H9 (cell line): ENCODE results near the gene FGR. TPM values are rescaled to one million over a fixed set of nuclear protein-coding genes. Genes with fewer than 3 reads are reported as not detected.

Experiments used
- DNase-seq: peaks from one replicate; pipeline ENCODE4 v3.0.0-alpha.2; 2017
- H2AFZ ChIP-seq: one replicate; pipeline ENCODE4 v1.6.1; 2013; ENCODE audit warnings: mild to moderate bottlenecking, low read length, control low read depth, moderate library complexity
- H2AK5ac ChIP-seq: 2 replicates; pipeline ENCODE4 v1.6.1; 2013; ENCODE audit warnings: low read length, control low read depth, mixed read lengths; ENCODE audit not compliant: insufficient read length
- H2BK120ac ChIP-seq: one replicate; pipeline ENCODE4 v1.6.1; 2013; ENCODE audit warnings: low read depth, mild to moderate bottlenecking, low read length, control low read depth, inconsistent platforms; ENCODE audit not compliant: poor library complexity, severe bottlenecking
- H2BK12ac ChIP-seq: 2 replicates; pipeline ENCODE4 v1.6.1; 2013; ENCODE audit warnings: low read length, control low read depth, mixed read lengths, low read depth; ENCODE audit not compliant: insufficient read length
- H2BK15ac ChIP-seq: 2 replicates; pipeline ENCODE4 v1.6.1; 2013; ENCODE audit warnings: low read depth, low read length, control low read depth
- H2BK20ac ChIP-seq: one replicate; pipeline ENCODE4 v1.6.1; 2013; ENCODE audit warnings: low read depth, mild to moderate bottlenecking, low read length, control low read depth, inconsistent platforms; ENCODE audit not compliant: poor library complexity, severe bottlenecking
- H2BK5ac ChIP-seq: 2 replicates; pipeline ENCODE4 v1.6.1; 2013; ENCODE audit warnings: low read length, control low read depth, mixed read lengths; ENCODE audit not compliant: insufficient read length
- H3K14ac ChIP-seq: 2 replicates; pipeline ENCODE4 v1.6.1; 2013; ENCODE audit warnings: low read length, control low read depth; ENCODE audit not compliant: insufficient read depth
- H3K18ac ChIP-seq: 2 replicates; pipeline ENCODE4 v1.6.1; 2013; ENCODE audit warnings: low read depth, mild to moderate bottlenecking, mixed read lengths, low read length, control low read depth; ENCODE audit not compliant: insufficient read length
- H3K23ac ChIP-seq: 2 replicates; pipeline ENCODE4 v1.6.1; 2013; ENCODE audit warnings: low read length, control low read depth, mixed read lengths, low read depth; ENCODE audit not compliant: insufficient read length
- H3K23me2 ChIP-seq: 2 replicates; pipeline ENCODE4 v1.6.1; 2013; ENCODE audit warnings: low read depth, mild to moderate bottlenecking, mixed read lengths, low read length, control low read depth; ENCODE audit not compliant: insufficient read length, poor library complexity, severe bottlenecking
- H3K27ac ChIP-seq: 2 replicates; pipeline ENCODE4 v1.5.1; 2013; ENCODE audit warnings: low read length, control low read depth, mixed read lengths, low read depth; ENCODE audit not compliant: insufficient read length
- H3K27me3 ChIP-seq: 2 replicates; pipeline ENCODE4 v1.6.1; 2013; ENCODE audit warnings: low read length, control low read depth, inconsistent platforms; ENCODE audit not compliant: insufficient read depth
- H3K4ac ChIP-seq: 2 replicates; pipeline ENCODE4 v1.6.1; 2013; ENCODE audit warnings: low read depth, mild to moderate bottlenecking, control low read depth, inconsistent platforms, low read length, moderate library complexity
- H3K4me1 ChIP-seq: 2 replicates; pipeline ENCODE4 v1.6.1; 2013; ENCODE audit warnings: low read length, control low read depth, inconsistent platforms; ENCODE audit not compliant: insufficient read depth
- H3K4me2 ChIP-seq: 2 replicates; pipeline ENCODE4 v1.6.1; 2013; ENCODE audit warnings: low read length, control low read depth, mixed read lengths; ENCODE audit not compliant: insufficient read length, insufficient read depth
- H3K56ac ChIP-seq: 2 replicates; pipeline ENCODE4 v1.6.1; 2013; ENCODE audit warnings: low read depth, mild to moderate bottlenecking, mixed read lengths, low read length, control low read depth; ENCODE audit not compliant: insufficient read length
- H3K79me1 ChIP-seq: 2 replicates; pipeline ENCODE4 v1.6.1; 2013; ENCODE audit warnings: low read depth, mild to moderate bottlenecking, moderate library complexity, low read length, control low read depth, inconsistent platforms; ENCODE audit not compliant: insufficient read depth, poor library complexity, severe bottlenecking
- H3K79me2 ChIP-seq: 2 replicates; pipeline ENCODE4 v1.6.1; 2013; ENCODE audit warnings: low read length, control low read depth, inconsistent platforms; ENCODE audit not compliant: insufficient read depth
- H3K9ac ChIP-seq: 2 replicates; pipeline ENCODE4 v1.6.1; 2013; ENCODE audit warnings: low read length, control low read depth, mixed read lengths; ENCODE audit not compliant: insufficient read length; ENCODE audit errors: extremely low read depth
- H3K9me3 ChIP-seq: one replicate; pipeline ENCODE4 v1.6.1; 2013; ENCODE audit warnings: low read depth, low read length, inconsistent platforms; ENCODE audit not compliant: control insufficient read depth
- H3T11ph ChIP-seq: one replicate; pipeline ENCODE4 v1.6.1; 2013; ENCODE audit warnings: mild to moderate bottlenecking, low read length, control low read depth, inconsistent platforms
- H4K20me1 ChIP-seq: one replicate; pipeline ENCODE4 v1.6.1; 2013; ENCODE audit not compliant: control insufficient read depth, insufficient read length, insufficient read depth
- H4K5ac ChIP-seq: 2 replicates; pipeline ENCODE4 v1.6.1; 2013; ENCODE audit warnings: low read depth, mild to moderate bottlenecking, mixed read lengths, low read length, control low read depth; ENCODE audit not compliant: insufficient read length
- H4K8ac ChIP-seq: replicated peaks from 2 replicates; pipeline ENCODE4 v1.6.1; 2013; ENCODE audit warnings: low read length, control low read depth, mixed read lengths, low read depth; ENCODE audit not compliant: insufficient read length
- H4K91ac ChIP-seq: 2 replicates; pipeline ENCODE4 v1.6.1; 2013; ENCODE audit warnings: low read depth, mild to moderate bottlenecking, moderate library complexity, mixed read lengths, low read length, control low read depth; ENCODE audit not compliant: insufficient read length
- H3K27ac Mint-ChIP-seq, 3 experiments: 2 replicates in 2 of 3; 3 replicates in 1 of 3; pipeline ENCODE4 v1.8.0; 2020 to 2021; ENCODE audit warnings: mixed read lengths in 3 of 3, mild to moderate bottlenecking in 1 of 3, moderate library complexity in 1 of 3
- H3K27me3 Mint-ChIP-seq: 2 replicates; pipeline ENCODE4 v1.8.0; 2021; ENCODE audit warnings: low read depth, mild to moderate bottlenecking, moderate library complexity, mixed read lengths
- H3K36me3 Mint-ChIP-seq, 3 experiments: 2 replicates in 2 of 3; 3 replicates in 1 of 3; pipeline ENCODE4 v1.8.0; 2020 to 2021; ENCODE audit warnings: low read depth in 3 of 3, mixed read lengths in 3 of 3; ENCODE audit not compliant: insufficient read depth in 1 of 3
- H3K4me1 Mint-ChIP-seq, 2 experiments: 2 replicates each; pipeline ENCODE4 v1.8.0; 2020; ENCODE audit warnings: mixed read lengths in 2 of 2
- H3K4me3 Mint-ChIP-seq, 2 experiments: 2 replicates in 1 of 2; 3 replicates in 1 of 2; pipeline ENCODE4 v1.8.0; 2020 to 2021; ENCODE audit warnings: mild to moderate bottlenecking in 2 of 2, mixed read lengths in 2 of 2, moderate library complexity in 1 of 2
- H3K9me3 Mint-ChIP-seq, 2 experiments: 2 replicates in 1 of 2; 3 replicates in 1 of 2; pipeline ENCODE4 v1.8.0; 2020; ENCODE audit warnings: mild to moderate bottlenecking in 2 of 2, mixed read lengths in 2 of 2, moderate library complexity in 1 of 2
- CTCF ChIP-seq: fragments of 200-600 bp; sonication (generic); conservative IDR thresholded peaks from 3 replicates; pipeline ENCODE4 v1.8.0; 2021; ENCODE audit warnings: antibody characterized with exemption, mild to moderate bottlenecking
- WGBS: extraction: QIAGEN DNeasy Blood & Tissue Kit; methylation state at CpG from one replicate; pipeline ENCODE4 v1.1.7; 2013; ENCODE audit warnings: missing lambda C conversion rate, low lambda C conversion rate, mixed read lengths; ENCODE audit not compliant: insufficient read length; ENCODE audit errors: extremely low coverage; 5-methylcytosine and 5-hydroxymethylcytosine counted together
- total RNA-seq: library from RNA; stranded (reverse); gene quantifications from 2 replicates; pipeline ENCODE4 v1.2.1, GENCODE V29; 2021

The FGR gene
- total RNA-seq, 1 experiment from 2014 or later: not detected

GRCh38 chr1:27585684-27586083 lies 49.3 kb downstream of the FGR start:
- Mint-ChIP-seq H3K4me1 (peaks cover 5 to 17% of the 10 kb centered on the region in 2 experiments; a peak in 3 of 4 replicates), H3K36me3 (no peaks in the 10 kb centered on the region; a peak in 2 of 7 replicates), H3K27ac (no peak overlapping the region), H3K4me3 (no peak overlapping the region), H3K9me3 (no peaks in the 10 kb centered on the region), H3K27me3 (no peaks in the 10 kb centered on the region)
- H3K4me2 ChIP-seq: no peak overlapping the region
- no peak overlapping the region for H2AK5ac ChIP-seq
- H4K8ac ChIP-seq: no peak overlapping the region
- H2BK5ac ChIP-seq: no peak overlapping the region
- WGBS: no CpG with 5 or more reads among the region's 3 CpGs
- TF ChIP-seq CTCF: no peak
- H3K23me2 ChIP-seq: no peaks in the 10 kb centered on the region
- no peak overlapping the region for H2BK20ac ChIP-seq
- no peak overlapping the region for H3K4ac ChIP-seq
- no peak overlapping the region for H2AFZ ChIP-seq
- no peak overlapping the region for H4K91ac ChIP-seq
- H4K20me1 ChIP-seq: no peaks in the 10 kb centered on the region
- no peaks in the 10 kb centered on the region for H3K79me1 ChIP-seq
- H3K27ac ChIP-seq: no peak overlapping the region
- H2BK120ac ChIP-seq: no peak overlapping the region
- H4K5ac ChIP-seq: no peak overlapping the region
- H3K27me3 ChIP-seq: no peaks in the 10 kb centered on the region
- H3K9me3 ChIP-seq: no peaks in the 10 kb centered on the region
- no peak overlapping the region for H3T11ph ChIP-seq
- H3K23ac ChIP-seq: no peak overlapping the region
- H2BK15ac ChIP-seq: no peak overlapping the region
- DNase-seq: no peak
- no peak overlapping the region for H3K9ac ChIP-seq
- H3K14ac ChIP-seq: no peak overlapping the region
- H3K56ac ChIP-seq: no peak overlapping the region
- peaks cover 2% of the 10 kb centered on the region; the same call in 1 of the 2 replicates for H3K79me2 ChIP-seq
- H3K4me1 ChIP-seq: no peaks in the 10 kb centered on the region
- H2BK12ac ChIP-seq: no peak overlapping the region
- H3K18ac ChIP-seq: no peak overlapping the region
